Measurements from ENCODE around the gene ADGRE1.

The ADGRE1 gene

DNA sequence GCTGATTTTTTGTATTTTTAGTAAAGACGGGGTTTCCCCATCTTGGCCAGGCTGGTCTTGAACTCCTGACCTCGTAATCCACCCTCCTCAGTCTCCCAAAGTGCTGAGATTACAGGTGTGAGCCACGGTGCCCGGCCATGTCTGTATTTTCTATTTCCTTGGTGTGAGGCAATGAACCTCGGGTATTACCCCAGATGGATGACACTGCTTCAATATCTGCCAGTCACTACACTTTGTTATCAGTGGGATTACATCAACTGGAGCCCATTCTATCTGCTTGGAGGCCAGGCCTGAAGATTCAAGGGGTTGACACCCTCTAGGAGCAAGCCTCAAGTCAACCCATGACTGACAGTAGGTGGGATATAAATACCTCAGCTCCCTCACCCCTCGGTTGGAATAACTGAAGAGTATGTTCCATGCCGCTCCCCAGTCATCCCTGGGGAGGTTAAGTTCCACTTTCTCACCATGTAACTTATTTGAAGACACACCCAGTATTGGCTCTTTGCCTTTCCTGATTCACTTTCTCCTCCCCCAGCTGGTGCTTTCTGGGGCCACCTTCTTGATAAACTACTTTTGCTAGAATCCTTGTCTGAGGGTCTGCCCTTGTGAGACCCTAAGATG lies 992 bp upstream of the ADGRE1 start:
- no peak for DNase-seq

GRCh38 chr19:6888967-6889366 lies 1.6 kb downstream of the ADGRE1 start:
- DNase-seq: no peak

DNA sequence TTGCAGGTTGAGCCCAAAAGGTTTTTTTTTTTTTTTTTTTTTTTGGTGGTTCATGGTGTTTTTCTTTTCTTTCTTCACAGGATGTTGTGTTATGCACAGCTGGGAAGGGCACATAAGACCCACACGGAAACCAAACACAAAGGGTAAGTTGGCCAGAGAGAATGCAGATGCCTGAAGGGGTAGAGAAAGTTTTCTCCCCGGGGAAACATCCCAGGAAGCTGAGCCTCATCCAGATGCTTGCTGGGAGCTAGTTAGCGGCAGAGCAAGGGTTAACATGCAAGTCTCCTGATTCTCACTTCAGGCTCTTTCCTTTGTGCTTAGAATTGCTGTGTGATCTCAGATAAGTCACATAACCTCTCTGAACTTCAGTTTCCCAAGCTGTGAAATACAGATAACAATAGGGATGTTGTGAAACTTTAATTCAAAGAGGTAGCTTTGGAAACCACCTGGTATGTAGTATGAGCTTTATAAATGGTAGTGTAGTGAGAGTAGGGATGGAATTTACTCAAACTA lies 3.1 kb downstream of the ADGRE1 start:
- DNase-seq: no peak

DNA sequence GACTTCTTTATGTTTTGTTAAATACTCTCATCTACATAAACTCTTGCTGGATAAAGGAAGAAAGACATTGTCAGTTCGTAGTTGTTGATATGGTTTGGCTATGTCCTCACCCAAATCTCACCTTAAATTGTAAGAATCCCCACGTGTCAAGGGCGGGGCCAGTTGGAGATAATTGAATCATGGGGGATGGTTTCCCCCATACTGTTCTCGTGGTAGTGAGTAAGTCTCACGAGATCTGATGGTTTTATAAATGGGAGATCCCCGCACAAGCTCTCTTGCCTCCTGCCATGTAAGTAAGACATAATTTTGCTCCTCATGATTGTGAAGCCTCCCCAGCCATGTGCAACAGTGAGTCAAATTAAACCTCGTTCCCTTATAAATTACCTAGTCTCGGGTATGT lies 3.6 kb downstream of the ADGRE1 start:
- DNase-seq: no peak

GRCh38 chr19:6891761-6892385 lies 4.5 kb downstream of the ADGRE1 start:
- peak in 1 of 2 donors; percentile 89 for DNase-seq

DNA sequence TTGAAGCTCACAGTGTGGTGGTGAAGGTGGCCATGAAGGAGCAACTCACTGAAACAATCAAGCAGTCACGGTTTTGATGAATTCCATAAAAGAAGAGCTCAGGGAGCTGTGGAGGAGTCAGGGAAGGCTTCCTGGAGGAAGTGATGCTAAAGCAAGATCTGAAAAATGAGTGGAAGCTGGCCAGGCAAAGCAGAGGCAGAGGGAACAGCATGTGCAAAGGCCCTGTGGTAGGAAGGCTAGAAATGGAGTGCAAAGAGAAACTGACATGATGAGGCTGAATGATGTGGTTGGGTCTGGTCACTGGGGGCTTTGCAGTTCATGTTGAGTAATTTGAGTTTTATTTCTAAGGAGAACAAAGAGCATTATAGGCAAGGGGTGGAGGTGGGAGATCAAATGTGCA lies 6.9 kb downstream of the ADGRE1 start:
- DNase-seq: no peak

DNA sequence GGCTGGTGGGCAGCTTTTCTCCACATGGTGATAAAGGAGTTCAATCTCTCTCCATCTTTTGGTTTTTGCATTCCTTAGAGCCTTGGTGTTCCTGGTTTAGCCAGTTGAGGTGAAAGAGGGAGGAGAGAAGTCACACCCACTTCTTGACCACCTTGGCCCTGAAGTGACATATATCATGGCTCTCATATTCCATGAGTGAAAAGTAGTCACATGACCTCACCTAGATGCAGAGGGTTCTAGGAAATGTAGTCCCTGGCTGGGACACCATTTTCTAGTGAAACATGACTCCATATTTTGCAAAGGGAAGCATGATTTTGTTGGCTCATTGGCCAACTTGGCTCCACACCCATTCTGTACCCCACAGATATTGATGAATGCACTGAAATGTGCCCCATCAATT lies 16.1 kb downstream of the ADGRE1 start:
- no peak for DNase-seq

DNA sequence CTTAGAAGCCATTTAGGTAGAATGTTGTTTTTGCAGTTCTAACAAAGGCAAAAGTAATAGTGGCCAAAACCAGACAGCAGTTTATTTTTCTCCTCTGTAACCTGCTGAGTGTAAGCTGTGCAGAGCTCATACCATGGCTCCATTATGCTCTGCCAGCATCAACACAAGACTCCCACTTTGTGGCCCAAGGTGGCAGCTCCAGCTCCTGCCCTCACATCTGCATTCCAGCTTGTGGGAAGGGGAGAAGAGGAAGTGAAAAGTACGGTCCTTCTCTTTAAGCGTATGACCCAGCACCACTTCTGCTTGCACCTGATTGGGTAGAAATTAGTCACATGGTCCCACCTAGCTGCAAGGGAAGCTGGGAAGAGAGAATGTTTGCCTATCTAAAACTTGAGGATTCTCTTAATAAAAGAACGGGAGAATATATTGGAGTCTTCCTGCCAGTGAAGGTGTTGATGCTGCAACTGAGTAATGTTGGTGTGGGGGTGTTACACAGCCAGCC lies 19.2 kb downstream of the ADGRE1 start:
- DNase-seq: no peak

DNA sequence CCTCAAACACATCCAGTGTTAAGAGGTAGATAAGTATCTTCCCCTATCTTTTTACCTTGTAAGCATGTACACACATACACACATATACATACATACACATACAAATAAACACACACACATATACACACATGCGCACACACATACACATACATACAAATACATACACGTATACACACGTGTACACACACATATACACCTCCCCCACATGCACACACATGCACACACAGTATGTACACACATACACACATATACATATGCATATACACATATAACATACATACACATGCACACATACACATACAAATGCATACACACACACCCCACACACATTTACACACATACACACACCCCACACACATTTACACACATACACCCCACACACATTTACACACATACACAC lies 24.1 kb downstream of the ADGRE1 start:
- DNase-seq: no peak

GRCh38 chr19:6914321-6914720 lies 26.9 kb downstream of the ADGRE1 start:
- no peak for DNase-seq

DNA sequence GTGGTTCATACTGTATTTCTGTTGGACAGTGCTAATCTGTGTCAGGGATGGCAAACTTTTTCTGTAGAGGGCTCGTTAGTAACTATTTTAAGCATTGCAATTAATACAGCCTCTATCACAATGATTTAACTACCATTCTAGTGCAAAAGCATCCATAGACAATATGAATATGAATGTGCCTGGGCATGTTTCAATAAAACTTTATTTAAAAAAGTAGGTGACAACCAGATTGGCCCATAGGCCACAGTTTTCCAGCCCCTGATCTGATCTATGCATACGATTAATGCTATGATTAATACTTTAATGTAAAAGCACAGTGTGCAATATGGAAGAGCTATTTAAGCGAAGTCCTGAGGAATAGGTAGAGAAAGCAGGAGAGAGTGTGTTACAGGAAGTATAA lies 29.6 kb downstream of the ADGRE1 start:
- DNase-seq: no peak

DNA sequence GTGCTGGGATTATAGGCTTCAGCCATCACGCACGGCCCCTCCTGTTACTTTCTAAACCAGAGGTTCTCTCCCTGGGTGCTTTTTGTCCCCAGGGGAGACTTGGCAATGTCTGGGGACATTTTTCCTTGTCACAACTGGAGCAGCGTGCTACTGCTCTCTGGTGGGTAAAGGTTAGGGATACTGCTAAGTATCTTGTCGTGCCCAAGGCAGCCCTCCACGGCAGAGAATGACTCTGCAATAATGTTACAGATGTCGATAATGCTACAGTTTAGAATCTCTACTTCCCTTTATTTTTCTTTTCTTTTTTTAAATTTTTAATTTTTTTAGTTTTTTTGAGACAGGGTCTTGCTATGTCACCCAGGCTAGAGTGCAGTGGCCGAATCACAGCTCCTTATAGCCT lies 38.0 kb downstream of the ADGRE1 start:
- DNase-seq: no peak

DNA sequence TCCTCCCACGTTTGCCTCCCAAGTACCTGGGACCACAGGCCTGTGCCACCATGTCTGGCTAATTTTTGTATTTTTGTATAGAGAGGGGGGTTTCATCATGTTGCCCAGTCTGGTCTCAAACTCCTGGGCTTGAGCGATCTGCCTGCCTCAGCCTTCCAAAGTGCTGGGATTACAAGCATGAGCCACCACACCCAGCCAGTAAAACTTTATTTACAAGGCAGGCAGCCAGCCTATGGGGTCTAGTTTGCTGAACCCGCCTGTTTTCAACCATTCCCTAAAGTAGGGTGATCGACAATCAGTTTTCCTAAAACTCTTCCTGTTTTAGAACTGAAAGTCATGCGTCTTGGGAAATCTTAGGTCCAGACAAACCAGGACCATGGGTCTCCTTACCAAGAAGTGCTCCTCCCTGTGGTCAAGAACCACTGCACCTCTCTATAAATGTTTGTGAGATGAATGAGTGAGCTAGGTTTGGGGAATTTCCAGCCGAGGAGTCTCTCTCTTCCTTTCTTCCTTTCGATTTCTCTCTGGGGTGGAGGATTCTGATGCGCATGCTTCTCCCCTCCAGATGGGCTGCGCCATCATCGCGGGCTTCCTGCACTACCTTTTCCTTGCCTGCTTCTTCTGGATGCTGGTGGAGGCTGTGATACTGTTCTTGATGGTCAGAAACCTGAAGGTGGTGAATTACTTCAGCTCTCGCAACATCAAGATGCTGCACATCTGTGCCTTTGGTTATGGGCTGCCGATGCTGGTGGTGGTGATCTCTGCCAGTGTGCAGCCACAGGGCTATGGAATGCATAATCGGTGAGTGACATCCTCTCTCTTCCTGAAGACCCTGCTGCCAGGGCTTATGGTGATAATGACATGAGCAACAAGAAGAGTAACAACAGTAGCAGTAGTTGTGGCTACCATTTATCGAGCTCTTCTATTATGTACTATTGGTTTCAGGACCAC lies 38.7 kb downstream of the ADGRE1 start:
- DNase-seq: no peak

DNA sequence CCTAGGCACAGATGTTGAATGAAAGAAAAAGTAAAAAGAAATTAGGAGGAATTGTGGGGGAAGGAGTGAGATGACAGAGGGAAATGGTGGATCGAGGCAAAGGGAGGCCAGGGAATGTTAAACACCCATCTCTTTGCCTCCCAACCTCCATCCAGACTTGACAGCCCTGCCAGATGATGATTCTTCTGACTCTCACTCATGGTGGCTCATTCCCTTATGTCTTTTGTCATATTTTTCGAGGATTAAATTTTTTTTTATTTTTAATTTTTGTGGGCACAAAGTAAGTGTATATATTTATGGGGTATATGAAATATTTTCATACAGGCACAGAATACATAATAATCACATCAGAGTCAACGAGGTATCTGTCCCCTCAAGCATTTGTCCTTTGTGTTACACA lies 42.8 kb downstream of the ADGRE1 start:
- no peak for DNase-seq

GRCh38 chr19:6935069-6935468 lies 47.7 kb downstream of the ADGRE1 start:
- DNase-seq: no peak

GRCh38 chr19:6935618-6936017 lies 48.2 kb downstream of the ADGRE1 start:
- no peak for DNase-seq

DNA sequence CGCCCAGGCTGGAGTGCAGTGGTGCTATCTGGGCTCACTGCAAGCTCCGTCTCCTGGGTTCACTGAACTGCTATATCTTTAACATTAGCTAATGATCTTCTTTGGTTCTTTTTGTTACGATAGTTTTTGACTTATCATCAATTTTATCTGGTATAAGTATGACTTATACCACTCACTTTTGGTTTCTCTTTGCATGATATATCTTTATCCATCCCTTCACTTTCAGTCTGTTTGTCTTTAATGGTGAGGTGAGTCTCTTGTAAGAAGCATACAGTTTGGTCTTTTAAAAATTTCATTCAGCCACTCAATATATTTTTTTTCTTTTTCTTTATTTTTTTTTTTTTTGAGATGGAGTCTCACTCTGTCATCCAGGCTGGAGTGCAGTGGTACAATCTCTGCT lies 58.4 kb downstream of the ADGRE1 start:
- DNase-seq: no peak

DNA sequence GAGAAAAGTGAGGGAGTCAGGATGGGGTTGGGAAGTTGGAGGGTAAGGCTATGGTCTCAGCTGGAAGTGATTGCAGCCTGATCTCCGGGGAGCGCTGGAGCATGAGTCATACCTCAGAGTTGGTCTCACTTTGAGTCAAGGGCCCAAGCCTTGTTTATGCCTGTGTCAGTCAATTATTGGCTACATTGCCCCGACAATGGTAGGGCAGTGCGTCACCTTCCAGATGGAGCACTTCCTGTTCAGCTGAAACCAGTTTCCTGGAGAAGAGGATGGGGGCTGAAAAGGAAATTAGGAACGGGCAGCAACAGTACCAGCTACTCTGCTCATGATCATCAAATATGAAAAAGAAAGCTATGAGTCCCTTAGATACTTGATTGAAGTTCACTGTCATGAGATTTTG lies 60.4 kb downstream of the ADGRE1 start:
- DNase-seq: peak in 1 of 2 donors; percentile 12

DNA sequence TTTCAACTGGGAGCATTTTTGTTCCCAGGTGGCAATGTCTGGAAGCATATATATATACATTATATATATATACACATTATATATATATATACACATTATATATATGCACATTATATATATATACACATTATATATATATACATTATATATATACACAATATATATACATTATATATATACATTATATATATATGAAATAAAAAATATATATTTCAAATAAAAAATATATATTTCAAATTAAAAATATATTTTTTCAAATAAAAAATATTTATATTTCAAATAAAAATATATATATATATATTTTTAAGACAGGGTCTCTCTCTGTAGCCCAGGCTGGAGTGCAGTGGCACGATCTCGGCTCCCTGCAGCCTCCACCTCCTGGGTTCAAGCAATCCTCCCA lies 61.5 kb downstream of the ADGRE1 start:
- DNase-seq: no peak

- no peak for DNase-seq
Observed at GRCh38 chr19:6952956-6953355, 65.6 kb downstream of the ADGRE1 start.

GRCh38 chr19:6955082-6955481 lies 67.7 kb downstream of the ADGRE1 start:
- no peak for DNase-seq

- DNase-seq: no peak
Observed at GRCh38 chr19:6956573-6956972, 69.2 kb downstream of the ADGRE1 start.

DNA sequence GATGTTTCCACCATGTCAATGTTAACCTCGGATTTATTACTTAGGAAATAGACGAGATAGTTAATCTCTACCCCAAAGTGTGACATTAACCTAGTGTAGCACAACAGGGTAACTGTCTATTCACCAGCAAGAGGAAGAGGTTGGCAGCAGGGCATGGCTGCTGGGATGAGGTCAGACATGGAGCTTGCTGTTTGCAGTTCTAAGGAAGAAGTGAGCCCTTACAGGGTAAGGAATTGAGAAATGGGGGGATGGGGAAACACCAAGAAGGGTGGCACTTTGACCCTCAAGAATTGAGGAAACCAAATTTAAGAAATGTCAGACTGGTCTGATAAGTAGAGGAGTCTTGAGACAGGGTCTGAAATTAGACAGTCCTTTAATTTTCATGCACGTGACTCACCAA lies 71.4 kb downstream of the ADGRE1 start:
- DNase-seq: no peak
